ENCODE data around the gene SH3RF2. TPM values are rescaled to one million over a fixed set of nuclear protein-coding genes. Genes with fewer than 3 reads are reported as not detected.

SH3RF2 gene
- total and polyA plus RNA-seq, 10 of the 15 experiments (the other 5 are each of a cell fraction or from before 2014, with no cell fraction given) = 0.15 TPM; not detected in 9

GRCh38 chr5:145903113-145903512 lies 33.3 kb upstream of the SH3RF2 start (continued):
- no peak for TF ChIP-seq YBX1 (IDR thresholded peaks at IDR 0.05)

GRCh38 chr5:145903867-145904266 lies 32.5 kb upstream of the SH3RF2 start:
- Histone ChIP-seq H3K9ac (ENCODE audit: control insufficient read depth, insufficient read depth, low read length) (no peak overlapping the region), H3K4me3 (no peak overlapping the region), H3K4me1 (ENCODE audit: control insufficient read depth, insufficient read depth, low read length) (no peaks in the 10 kb centered on the region), H2AFZ (ENCODE audit: control insufficient read depth, low read depth, low read length) (no peak overlapping the region), H3K79me2 (ENCODE audit: control insufficient read depth, insufficient read depth, low read length) (no peaks in the 10 kb centered on the region), H3K27me3 (replicated peaks in 1 of 2; ENCODE audit: control insufficient read depth in 2 of 2, insufficient read depth in 2 of 2, low read length in 1 of 2) (no peaks in the 10 kb centered on the region; a peak in 1 of 4 replicates), H3K4me2 (ENCODE audit: control insufficient read depth, insufficient read depth) (no peak overlapping the region), H3K9me3 (replicated peaks; ENCODE audit: control insufficient read depth, insufficient read depth, low read length) (no peaks in the 10 kb centered on the region), H3K27ac (ENCODE audit: control insufficient read depth, insufficient read depth) (no peak overlapping the region), H3K36me3 (ENCODE audit: control insufficient read depth in 2 of 2, insufficient read depth in 2 of 2, low read length in 1 of 2) (no peaks in the 10 kb centered on the region), H4K20me1 (ENCODE audit: control insufficient read depth, insufficient read depth) (no peaks in the 10 kb centered on the region)
- DNase-seq (ENCODE audit: low read depth, low spot score) = no peak
- intact Hi-C loops (cut with micrococcal nuclease; ENCODE audit: unreplicated experiment) = no loop called here
- FAIRE-seq = no peak
- SMC1A ChIA-PET (ENCODE audit: uncharacterized antibody, unreplicated experiment) = no interaction called here
- CTCF ChIA-PET = no interaction called here
- BruUV-seq (replicated peaks) = no TSS peak
- in situ Hi-C loops (cut with MboI) = no loop called here
- TF ChIP-seq ZNF384 (IDR thresholded peaks at IDR 0.05; ENCODE audit: borderline replicate concordance, low read depth, low read length) (no peak), POLR2A (IDR thresholded peaks at IDR 0.05; ENCODE audit: low read depth, low read length) (no peak), SUZ12 (IDR thresholded peaks at IDR 0.05; ENCODE audit: unreplicated experiment) (no peak), SMAD1 (IDR thresholded peaks at IDR 0.05; ENCODE audit: low read depth, partially characterized antibody) (no peak), ETV6 (conservative IDR thresholded peaks at IDR 0.05 in 1 of 2, IDR thresholded peaks at IDR 0.05 in 1 of 2; ENCODE audit: borderline replicate concordance in 1 of 2, low read depth in 1 of 2) (no peak), ZNF592 (IDR thresholded peaks at IDR 0.05) (no peak), BRCA1 (IDR thresholded peaks at IDR 0.05; ENCODE audit: low read depth, low read length) (no peak), HCFC1 (IDR thresholded peaks at IDR 0.05; ENCODE audit: low read length) (no peak), RELB (IDR thresholded peaks at IDR 0.05; ENCODE audit: low read depth) (no peak), MEF2A (IDR thresholded peaks at IDR 0.05; ENCODE audit: insufficient read depth, low read depth, low read length) (no peak), PAX8 (IDR thresholded peaks at IDR 0.05) (no peak), CTCF (IDR thresholded peaks at IDR 0.05 in 2 of 3, conservative IDR thresholded peaks at IDR 0.05 in 1 of 3; ENCODE audit: control insufficient read depth in 2 of 3, extremely low read depth in 1 of 3, insufficient read depth in 1 of 3, low read depth in 3 of 3, low read length in 3 of 3) (no peak)
- 6% methylated on average over 3 of the region's 3 CpGs for whole genome bisulfite sequencing (ENCODE audit: insufficient coverage, insufficient replicate concordance, low lambda C conversion rate, missing lambda C conversion rate)
- no peak for ATAC-seq
- POLR2A ChIA-PET = no interaction called here
- RAD21 ChIA-PET (ENCODE audit: unreplicated experiment) = no interaction called here

Data from GM12878 (cell line).